HG03565 (cell line): ENCODE results near the gene HSPD1.
"Not testable (repeated sequence)": the region's sequence is repeated elsewhere in the genome, so short reads cannot be mapped to it uniquely, and the experiment has no call there.

ENCODE experiments used
- ATAC-seq: cut with Tn5 transposase; IDR thresholded peaks from one replicate; pipeline ENCODE4 v1.9.1; 2021; ENCODE audit warnings: mild to moderate bottlenecking, moderate library complexity; ENCODE audit not compliant: unreplicated experiment

HSPD1 gene

GRCh38 chr2:197497326-197497725 lies 2.3 kb downstream of the HSPD1 start:
- ATAC-seq, result no peak

- ATAC-seq, result no peak
Measured at GRCh38 chr2:197496695-197497094, 2.9 kb downstream of the HSPD1 start.

GRCh38 chr2:197495433-197496134 lies 4.1 kb downstream of the HSPD1 start:
- no peak for ATAC-seq

GRCh38 chr2:197487385-197487784 lies 12.3 kb downstream of the HSPD1 start:
- ATAC-seq, result no peak

- ATAC-seq, result no peak
Measured at GRCh38 chr2:197486175-197486574, 13.5 kb downstream of the HSPD1 start.

GRCh38 chr2:197484248-197484647 lies 15.4 kb downstream of the HSPD1 start:
- ATAC-seq, result not testable (repeated sequence)

- no peak for ATAC-seq
Measured at GRCh38 chr2:197480165-197481036, 19.2 kb downstream of the HSPD1 start.

GRCh38 chr2:197477797-197478196 lies 21.8 kb downstream of the HSPD1 start:
- no peak for ATAC-seq

- no peak for ATAC-seq
Measured at GRCh38 chr2:197472166-197472565, 27.5 kb downstream of the HSPD1 start.

GRCh38 chr2:197464175-197464574 lies 35.5 kb downstream of the HSPD1 start:
- ATAC-seq, result no peak

- ATAC-seq, result no peak
Measured at GRCh38 chr2:197461057-197461456, 38.6 kb downstream of the HSPD1 start.

GRCh38 chr2:197460649-197461048 lies 39.0 kb downstream of the HSPD1 start:
- ATAC-seq, result no peak

GRCh38 chr2:197455428-197455827 lies 44.2 kb downstream of the HSPD1 start:
- no peak for ATAC-seq

- no peak for ATAC-seq
Measured at GRCh38 chr2:197454923-197455322, 44.7 kb downstream of the HSPD1 start.

GRCh38 chr2:197453914-197454398 lies 45.7 kb downstream of the HSPD1 start:
- peak; percentile 16 for ATAC-seq

GRCh38 chr2:197453123-197453913 lies 46.3 kb downstream of the HSPD1 start, which contains the start of gene COQ10B:
COQ10B (plus strand) TSS chr2:197453552; CDS start chr2:197453561, 9 bp downstream.
- ATAC-seq, result peak; percentile 92

GRCh38 chr2:197452754-197453122 lies 46.9 kb downstream of the HSPD1 start:
- ATAC-seq, result no peak

GRCh38 chr2:197450935-197451358 lies 48.7 kb downstream of the HSPD1 start:
- ATAC-seq, result not testable (repeated sequence)

GRCh38 chr2:197450465-197450864 lies 49.2 kb downstream of the HSPD1 start:
- no peak for ATAC-seq

GRCh38 chr2:197446844-197447243 lies 52.8 kb downstream of the HSPD1 start:
- no peak for ATAC-seq

- no peak for ATAC-seq
Measured at GRCh38 chr2:197445746-197446145, 53.9 kb downstream of the HSPD1 start.
